Effector memory CD8-positive, alpha-beta T cell (primary cell): Measurements from ENCODE around the gene HDC.

Experiments used
- ATAC-seq: fragments of 150-1000 bp; cut with Tn5 transposase; replicated peaks from 2 replicates; pipeline ENCODE4 v1.10.0; 2021; ENCODE audit warnings: mild to moderate bottlenecking, moderate library complexity
- DNase-seq, 3 experiments: peaks; one replicate each; pipeline ENCODE4 v3.0.0; 2021
- H3K27ac Mint-ChIP-seq, 2 donors: one replicate each; pipeline ENCODE4 v1.8.0; 2022; ENCODE audit warnings: mild to moderate bottlenecking in 2 of 2, mixed read lengths in 2 of 2, moderate library complexity in 2 of 2
- H3K27me3 Mint-ChIP-seq, 2 donors: one replicate each; pipeline ENCODE4 v1.8.0; 2022; ENCODE audit warnings: mixed read lengths in 2 of 2
- H3K36me3 Mint-ChIP-seq: one replicate; pipeline ENCODE4 v1.8.0; 2022; ENCODE audit warnings: mild to moderate bottlenecking, moderate library complexity, mixed read lengths; ENCODE audit not compliant: insufficient read depth
- H3K4me1 Mint-ChIP-seq, 2 donors: one replicate each; pipeline ENCODE4 v1.8.0; 2022; ENCODE audit warnings: low read depth in 2 of 2, mixed read lengths in 2 of 2
- H3K4me3 Mint-ChIP-seq, 2 donors: one replicate each; pipeline ENCODE4 v1.8.0; 2022; ENCODE audit warnings: mild to moderate bottlenecking in 2 of 2, mixed read lengths in 2 of 2, moderate library complexity in 2 of 2
- H3K9me3 Mint-ChIP-seq, 2 donors: one replicate each; pipeline ENCODE4 v1.8.0; 2022; ENCODE audit warnings: mixed read lengths in 2 of 2

The HDC gene

GRCh38 chr15:50248994-50249582, 16.4 kb downstream of the HDC start:
- Mint-ChIP-seq H3K4me3 (peak overlapping the region in 1 of 2 donors; percentile 87), H3K36me3 (peaks cover 4% of the 10 kb centered on the region), H3K27ac (peak overlapping the region; percentile 91 to 93), H3K4me1 (peaks cover 10 to 18% of the 10 kb centered on the region in 2 donors), H3K9me3 (no peaks in the 10 kb centered on the region), H3K27me3 (no peaks in the 10 kb centered on the region)
- ATAC-seq (no peak), DNase-seq (no peak)

DNA sequence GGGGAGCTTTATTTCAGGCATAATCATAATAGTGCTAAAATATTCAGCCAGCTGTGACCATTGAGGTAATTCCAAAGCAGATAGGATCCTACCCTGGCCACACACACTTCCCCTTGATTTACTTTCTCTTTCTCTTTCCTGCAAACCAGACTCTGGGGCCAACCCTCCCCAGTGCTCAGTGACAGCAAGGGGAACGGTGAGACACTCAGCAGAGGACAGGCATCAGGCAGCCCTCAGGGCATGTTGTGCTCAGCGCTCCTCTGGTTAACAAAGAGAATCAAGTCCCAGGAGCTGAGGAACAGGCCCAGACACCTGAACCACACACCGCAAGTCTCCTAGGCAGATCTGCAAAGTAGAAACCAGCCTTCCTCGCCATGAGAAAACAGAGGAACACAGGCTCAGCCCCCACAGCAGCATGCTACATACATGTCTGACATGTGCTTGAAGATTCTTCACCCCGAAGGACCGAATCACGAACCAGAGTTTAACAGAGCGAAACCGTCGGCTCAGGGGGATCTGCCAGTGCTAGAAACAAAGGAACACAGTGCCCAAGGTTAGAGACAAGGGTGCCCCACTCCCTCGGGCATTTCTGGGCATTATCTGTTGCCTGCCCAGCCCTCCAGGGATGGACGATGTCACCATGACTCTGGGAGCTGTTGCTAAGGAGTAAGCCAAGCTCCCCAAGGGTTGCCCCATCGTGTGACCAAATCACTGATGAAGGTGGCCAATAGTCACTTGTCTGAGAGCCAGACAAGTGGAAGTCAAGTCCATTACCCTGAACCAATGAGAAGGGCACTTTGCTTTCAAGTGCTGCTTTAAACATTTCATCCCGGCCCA, 17.5 kb downstream of the HDC start:
- Mint-ChIP-seq H3K9me3 (no peaks in the 10 kb centered on the region), H3K4me1 (peaks cover 10 to 18% of the 10 kb centered on the region in 2 donors)

GRCh38 chr15:50246631-50247030, 18.9 kb downstream of the HDC start:
- DNase-seq: no peak
- ATAC-seq: no peak
- Mint-ChIP-seq H3K27ac (no peak overlapping the region), H3K9me3 (no peaks in the 10 kb centered on the region), H3K4me3 (peak overlapping the region in 1 of 2 donors; percentile 4), H3K36me3 (peaks cover 4% of the 10 kb centered on the region), H3K4me1 (peaks cover 10 to 18% of the 10 kb centered on the region in 2 donors), H3K27me3 (no peaks in the 10 kb centered on the region)

More for the DNA sequence above, 17.5 kb downstream of the HDC start:
- Mint-ChIP-seq H3K36me3 (peaks cover 4% of the 10 kb centered on the region), H3K4me3 (peak overlapping the region; percentile 68 to 87), H3K27ac (peak overlapping the region; percentile 91 to 93), H3K27me3 (no peaks in the 10 kb centered on the region)
- ATAC-seq (peak; percentile 97), DNase-seq (peak; percentile 31 to 55 (median 47))

DNA sequence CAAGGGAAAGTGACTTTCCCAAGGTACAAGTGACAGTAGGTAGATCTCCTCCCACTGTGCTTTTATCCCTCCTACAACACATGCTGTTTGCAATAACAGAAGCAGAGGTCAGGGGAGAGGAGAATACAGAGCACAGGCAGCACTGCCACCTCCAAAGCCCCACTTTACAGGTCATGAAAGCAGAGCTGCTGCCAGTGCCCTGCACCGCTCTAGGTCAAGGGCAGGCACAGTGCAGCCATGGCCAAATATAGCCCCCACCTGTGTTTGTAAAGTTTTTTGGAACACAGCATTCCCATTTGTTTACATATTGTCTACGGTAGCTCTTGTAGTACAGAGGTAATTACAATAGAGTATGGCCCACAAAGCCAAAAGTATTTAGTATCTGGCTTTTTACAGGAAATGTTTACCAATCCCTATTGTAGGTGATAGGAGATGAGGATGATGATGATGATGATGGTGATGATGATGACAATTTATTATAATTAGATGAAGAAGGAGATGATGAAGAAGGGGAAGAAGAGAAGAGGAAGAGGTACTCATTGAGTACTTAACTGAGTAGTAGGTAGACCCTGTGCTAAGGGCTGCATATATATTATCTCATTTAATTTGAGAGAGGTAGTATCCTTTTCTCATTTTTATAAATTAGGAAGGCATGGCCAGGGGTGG, 20.4 kb downstream of the HDC start:
- ATAC-seq: no peak
- H3K36me3 Mint-ChIP-seq: peaks cover 4% of the 10 kb centered on the region
- H3K4me3 Mint-ChIP-seq: no peak overlapping the region
- H3K9me3 Mint-ChIP-seq: no peaks in the 10 kb centered on the region
- peaks cover 10 to 18% of the 10 kb centered on the region in 2 donors for H3K4me1 Mint-ChIP-seq
- no peaks in the 10 kb centered on the region for H3K27me3 Mint-ChIP-seq
- H3K27ac Mint-ChIP-seq: peak overlapping the region in 1 of 2 donors; percentile 57
- no peak for DNase-seq

GRCh38 chr15:50244153-50244552, 21.4 kb downstream of the HDC start:
- DNase-seq (no peak), ATAC-seq (no peak)
- H3K27me3 Mint-ChIP-seq: no peaks in the 10 kb centered on the region
- no peak overlapping the region for H3K27ac Mint-ChIP-seq
- H3K9me3 Mint-ChIP-seq: no peaks in the 10 kb centered on the region
- peaks cover 10 to 18% of the 10 kb centered on the region in 2 donors for H3K4me1 Mint-ChIP-seq
- no peak overlapping the region for H3K4me3 Mint-ChIP-seq
- H3K36me3 Mint-ChIP-seq: peaks cover 4% of the 10 kb centered on the region

- Mint-ChIP-seq H3K27ac (no peak overlapping the region), H3K9me3 (no peaks in the 10 kb centered on the region), H3K4me1 (peaks cover 0 to 3% of the 10 kb centered on the region in 2 donors), H3K4me3 (no peak overlapping the region), H3K36me3 (no peaks in the 10 kb centered on the region), H3K27me3 (no peaks in the 10 kb centered on the region)
- ATAC-seq (no peak), DNase-seq (no peak)
Measured at GRCh38 chr15:50241684-50242450, 23.7 kb downstream of the HDC start.

- ATAC-seq: no peak
- no peaks in the 10 kb centered on the region for H3K9me3 Mint-ChIP-seq
- H3K27ac Mint-ChIP-seq: no peak overlapping the region
- H3K27me3 Mint-ChIP-seq: no peaks in the 10 kb centered on the region
- peaks cover 3% of the 10 kb centered on the region for H3K36me3 Mint-ChIP-seq
- no peak overlapping the region for H3K4me3 Mint-ChIP-seq
- H3K4me1 Mint-ChIP-seq: no peaks in the 10 kb centered on the region
- no peak for DNase-seq
Measured at GRCh38 chr15:50238255-50238654, 27.3 kb downstream of the HDC start.

DNA sequence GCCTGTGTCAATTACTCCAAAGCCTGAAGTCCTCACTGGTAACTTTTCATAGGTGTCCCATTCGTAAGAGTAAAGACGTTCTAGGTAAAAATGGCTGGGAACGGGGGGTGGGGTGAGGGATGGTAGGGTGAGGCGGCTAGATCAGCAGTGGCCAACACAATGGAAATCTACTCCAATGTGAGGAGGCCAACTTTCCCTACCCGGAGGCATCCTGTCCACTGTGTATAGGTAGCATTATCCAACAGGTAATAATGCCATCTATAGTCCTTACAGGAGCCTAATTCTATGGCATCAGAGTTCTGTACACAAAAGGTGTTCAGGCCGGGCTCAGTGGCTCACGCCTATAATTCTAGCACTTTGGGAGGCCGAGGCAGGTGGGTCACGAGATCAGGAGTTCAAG, 29.1 kb downstream of the HDC start:
- DNase-seq (no peak), ATAC-seq (no peak)
- Mint-ChIP-seq H3K4me3 (no peak overlapping the region), H3K9me3 (no peaks in the 10 kb centered on the region), H3K4me1 (no peaks in the 10 kb centered on the region), H3K36me3 (peaks cover 3% of the 10 kb centered on the region), H3K27ac (no peak overlapping the region), H3K27me3 (no peaks in the 10 kb centered on the region)

DNA sequence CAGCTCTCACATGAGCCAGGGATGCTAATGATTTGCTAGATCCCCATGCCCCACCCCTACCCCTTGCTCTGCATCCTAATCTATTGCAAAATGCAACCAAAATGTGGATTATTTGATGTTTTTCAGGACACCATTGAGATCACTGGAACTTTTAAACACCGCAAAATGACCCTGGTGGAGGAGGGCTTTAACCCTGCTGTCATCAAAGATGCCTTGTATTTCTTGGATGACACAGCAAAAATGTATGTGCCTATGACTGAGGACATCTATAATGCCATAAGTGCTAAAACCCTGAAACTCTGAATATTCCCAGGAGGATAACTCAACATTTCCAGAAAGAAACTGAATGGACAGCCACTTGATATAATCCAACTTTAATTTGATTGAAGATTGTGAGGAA, 29.7 kb downstream of the HDC start:
- peaks cover 3% of the 10 kb centered on the region for H3K36me3 Mint-ChIP-seq
- H3K4me1 Mint-ChIP-seq: no peaks in the 10 kb centered on the region
- DNase-seq: no peak
- ATAC-seq: no peak
- no peak overlapping the region for H3K27ac Mint-ChIP-seq
- H3K4me3 Mint-ChIP-seq: no peak overlapping the region
- H3K9me3 Mint-ChIP-seq: no peaks in the 10 kb centered on the region
- H3K27me3 Mint-ChIP-seq: no peaks in the 10 kb centered on the region

DNA sequence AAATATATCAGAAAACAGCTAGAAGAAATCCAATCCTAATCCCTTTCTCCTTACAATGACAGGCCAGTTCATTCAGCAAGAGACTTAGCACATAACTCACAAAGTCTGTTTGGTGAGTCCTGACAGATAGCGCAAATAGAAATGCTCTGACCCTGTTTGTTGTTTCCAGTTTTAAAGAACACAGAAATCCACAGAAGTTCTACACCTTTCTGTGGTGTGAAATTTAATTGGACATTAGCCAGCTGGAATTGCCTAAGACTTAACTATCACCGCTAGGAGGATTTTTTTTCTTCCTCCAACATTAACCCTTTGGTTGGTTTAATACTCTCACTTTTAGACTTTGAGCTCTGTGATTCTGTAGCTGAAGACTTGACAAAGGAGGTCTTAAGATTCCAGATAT, 30.8 kb downstream of the HDC start:
- Mint-ChIP-seq H3K27me3 (no peaks in the 10 kb centered on the region), H3K36me3 (peaks cover 3% of the 10 kb centered on the region), H3K4me1 (no peaks in the 10 kb centered on the region), H3K9me3 (no peaks in the 10 kb centered on the region), H3K27ac (no peak overlapping the region), H3K4me3 (no peak overlapping the region)
- no peak for ATAC-seq
- no peak for DNase-seq

GRCh38 chr15:50233192-50233736, 32.3 kb downstream of the HDC start:
- Mint-ChIP-seq H3K36me3 (peaks cover 3% of the 10 kb centered on the region), H3K9me3 (no peaks in the 10 kb centered on the region), H3K4me3 (no peak overlapping the region), H3K27me3 (no peaks in the 10 kb centered on the region), H3K27ac (no peak overlapping the region), H3K4me1 (no peaks in the 10 kb centered on the region)
- no peak for ATAC-seq
- DNase-seq: no peak

DNA sequence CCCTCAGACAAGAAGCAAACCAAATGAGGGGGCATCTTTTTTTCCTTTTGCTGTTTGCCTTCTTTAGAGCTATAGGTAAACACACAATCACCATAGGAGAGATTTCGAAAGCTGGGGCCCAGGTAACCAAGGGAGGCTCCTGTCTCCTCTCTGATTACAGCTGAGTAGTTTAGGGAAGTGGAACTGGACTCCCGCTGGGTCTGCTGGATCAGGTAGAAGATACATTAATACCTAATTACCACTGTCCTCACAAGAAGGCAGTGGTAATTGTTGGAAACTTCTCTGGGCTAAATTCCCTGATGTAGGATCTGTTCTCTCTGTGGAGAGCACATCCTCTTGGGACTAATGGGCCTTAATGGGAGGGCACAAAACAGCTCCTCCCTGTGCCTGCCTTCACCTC, 32.7 kb downstream of the HDC start:
- Mint-ChIP-seq H3K4me1 (no peaks in the 10 kb centered on the region), H3K36me3 (peaks cover 3% of the 10 kb centered on the region), H3K27me3 (no peaks in the 10 kb centered on the region), H3K9me3 (no peaks in the 10 kb centered on the region), H3K27ac (peak overlapping the region in 1 of 2 donors; percentile 28), H3K4me3 (no peak overlapping the region)
- DNase-seq: no peak
- no peak for ATAC-seq

GRCh38 chr15:50231761-50232160, 33.8 kb downstream of the HDC start:
- DNase-seq (no peak), ATAC-seq (no peak)
- no peaks in the 10 kb centered on the region for H3K27me3 Mint-ChIP-seq
- H3K27ac Mint-ChIP-seq: no peak overlapping the region
- H3K4me1 Mint-ChIP-seq: no peaks in the 10 kb centered on the region
- H3K36me3 Mint-ChIP-seq: peaks cover 3% of the 10 kb centered on the region
- H3K4me3 Mint-ChIP-seq: no peak overlapping the region
- H3K9me3 Mint-ChIP-seq: no peaks in the 10 kb centered on the region
